C4-2B (cell line): ENCODE data around the gene SLF1.

Experiments
- H3K27ac ChIP-seq: fragments of 450-650 bp; 2 replicates; pipeline ENCODE4 v1.5.1; 2017
- ZFX ChIP-seq: fragments of 450-650 bp; IDR thresholded peaks from 2 replicates; pipeline ENCODE4 v1.6.1; 2017
- TF ChIP-seq, protein P1 (sequence below): fragments of 450-650 bp; conservative IDR thresholded peaks from 2 replicates; pipeline ENCODE4 v1.5.1; 2017; ENCODE audit warnings: mild to moderate bottlenecking

Gene SLF1

DNA sequence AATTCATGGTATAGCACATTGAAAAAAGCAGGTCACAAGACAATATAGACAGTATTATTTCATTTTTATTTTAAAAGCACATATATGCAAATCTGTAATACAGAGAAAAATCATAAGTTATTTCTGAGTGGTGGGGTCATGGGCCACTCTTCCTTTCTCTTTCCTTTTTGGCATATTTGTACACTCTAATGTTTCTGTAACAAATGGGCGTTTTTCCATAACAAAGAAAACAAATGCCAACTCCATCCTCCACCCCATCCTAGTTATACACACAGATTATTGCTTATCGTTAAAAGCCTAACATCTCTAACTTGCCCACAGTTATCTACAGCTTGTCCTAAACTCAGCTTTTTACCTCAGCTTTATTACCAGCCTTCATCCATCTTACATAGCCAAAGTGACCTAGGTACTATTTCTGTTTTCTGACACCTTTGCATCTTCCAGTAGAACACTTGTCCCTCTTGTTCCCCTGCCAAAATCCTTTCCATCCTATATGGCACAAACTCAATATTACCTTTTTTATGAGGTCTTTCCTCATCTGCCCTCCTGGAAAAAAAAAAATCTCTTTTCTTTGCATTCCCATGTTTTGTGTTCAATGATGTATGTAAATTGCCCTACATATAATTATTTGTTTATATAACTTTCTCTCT lies 4.2 kb upstream of the SLF1 start:
- no peak overlapping the region for H3K27ac ChIP-seq
- TF ChIP-seq ZFX = no peak
- TF ChIP-seq, protein P1, sequence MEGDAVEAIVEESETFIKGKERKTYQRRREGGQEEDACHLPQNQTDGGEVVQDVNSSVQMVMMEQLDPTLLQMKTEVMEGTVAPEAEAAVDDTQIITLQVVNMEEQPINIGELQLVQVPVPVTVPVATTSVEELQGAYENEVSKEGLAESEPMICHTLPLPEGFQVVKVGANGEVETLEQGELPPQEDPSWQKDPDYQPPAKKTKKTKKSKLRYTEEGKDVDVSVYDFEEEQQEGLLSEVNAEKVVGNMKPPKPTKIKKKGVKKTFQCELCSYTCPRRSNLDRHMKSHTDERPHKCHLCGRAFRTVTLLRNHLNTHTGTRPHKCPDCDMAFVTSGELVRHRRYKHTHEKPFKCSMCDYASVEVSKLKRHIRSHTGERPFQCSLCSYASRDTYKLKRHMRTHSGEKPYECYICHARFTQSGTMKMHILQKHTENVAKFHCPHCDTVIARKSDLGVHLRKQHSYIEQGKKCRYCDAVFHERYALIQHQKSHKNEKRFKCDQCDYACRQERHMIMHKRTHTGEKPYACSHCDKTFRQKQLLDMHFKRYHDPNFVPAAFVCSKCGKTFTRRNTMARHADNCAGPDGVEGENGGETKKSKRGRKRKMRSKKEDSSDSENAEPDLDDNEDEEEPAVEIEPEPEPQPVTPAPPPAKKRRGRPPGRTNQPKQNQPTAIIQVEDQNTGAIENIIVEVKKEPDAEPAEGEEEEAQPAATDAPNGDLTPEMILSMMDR = no peak

DNA sequence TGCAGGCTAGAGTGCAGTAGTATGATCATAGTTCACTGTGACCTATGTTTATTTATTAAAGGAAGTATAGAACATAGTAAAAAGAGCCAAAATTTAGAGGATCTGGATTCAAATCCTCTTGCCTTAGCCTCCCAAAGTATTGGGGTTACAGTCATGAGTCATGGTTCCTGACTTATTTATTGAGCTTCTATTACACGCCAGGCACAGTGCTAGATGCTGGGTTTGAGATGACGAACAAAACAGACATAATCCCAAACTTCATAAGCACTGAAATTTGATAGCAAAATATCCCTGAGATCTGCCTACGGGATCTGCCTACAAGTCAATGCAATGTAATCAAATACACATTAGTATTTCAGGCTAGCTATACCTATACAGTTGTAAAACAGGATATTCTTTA lies 2.6 kb upstream of the SLF1 start:
- no peak overlapping the region for H3K27ac ChIP-seq
- no peak for TF ChIP-seq ZFX
- TF ChIP-seq, protein P1 = no peak

- peak overlapping the region; percentile 81 for H3K27ac ChIP-seq
- no peak for TF ChIP-seq ZFX
- TF ChIP-seq, protein P1 = no peak
Measured at GRCh38 chr5:94618029-94618492, 408 bp upstream of the SLF1 start.

DNA sequence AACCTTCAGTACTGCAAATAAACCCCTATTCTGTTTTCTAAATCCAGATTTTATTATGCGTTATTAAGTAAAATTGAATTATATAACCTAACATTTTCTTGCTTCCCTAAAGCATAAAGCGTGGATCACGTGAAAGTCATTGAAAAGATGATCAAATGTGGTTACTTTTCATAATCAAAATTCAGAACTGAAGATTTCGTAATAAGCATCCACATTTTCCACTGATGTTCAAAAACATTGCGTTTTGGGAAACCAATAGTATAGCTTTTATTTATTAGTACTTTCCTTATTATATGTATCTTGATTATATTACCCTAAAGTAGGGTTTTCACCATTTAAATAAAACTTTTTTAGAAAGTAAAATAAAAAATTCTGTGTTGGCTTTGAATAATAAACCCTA lies 1.8 kb downstream of the SLF1 start:
- no peak overlapping the region for H3K27ac ChIP-seq
- TF ChIP-seq, protein P1 = no peak
- TF ChIP-seq ZFX = no peak

- H3K27ac ChIP-seq = no peak overlapping the region
- TF ChIP-seq ZFX = no peak
- TF ChIP-seq, protein P1 = no peak
Measured at GRCh38 chr5:94621763-94622162, 3.3 kb downstream of the SLF1 start.

GRCh38 chr5:94623011-94623410 lies 4.5 kb downstream of the SLF1 start:
- H3K27ac ChIP-seq = no peak overlapping the region
- TF ChIP-seq ZFX = no peak
- TF ChIP-seq, protein P1 = no peak

- no peak for TF ChIP-seq ZFX
- TF ChIP-seq, protein P1 = no peak
- H3K27ac ChIP-seq = no peak overlapping the region
Measured at GRCh38 chr5:94623877-94624276, 5.4 kb downstream of the SLF1 start.
